ENCODE measurements around the gene SYNC.

Gene SYNC

DNA sequence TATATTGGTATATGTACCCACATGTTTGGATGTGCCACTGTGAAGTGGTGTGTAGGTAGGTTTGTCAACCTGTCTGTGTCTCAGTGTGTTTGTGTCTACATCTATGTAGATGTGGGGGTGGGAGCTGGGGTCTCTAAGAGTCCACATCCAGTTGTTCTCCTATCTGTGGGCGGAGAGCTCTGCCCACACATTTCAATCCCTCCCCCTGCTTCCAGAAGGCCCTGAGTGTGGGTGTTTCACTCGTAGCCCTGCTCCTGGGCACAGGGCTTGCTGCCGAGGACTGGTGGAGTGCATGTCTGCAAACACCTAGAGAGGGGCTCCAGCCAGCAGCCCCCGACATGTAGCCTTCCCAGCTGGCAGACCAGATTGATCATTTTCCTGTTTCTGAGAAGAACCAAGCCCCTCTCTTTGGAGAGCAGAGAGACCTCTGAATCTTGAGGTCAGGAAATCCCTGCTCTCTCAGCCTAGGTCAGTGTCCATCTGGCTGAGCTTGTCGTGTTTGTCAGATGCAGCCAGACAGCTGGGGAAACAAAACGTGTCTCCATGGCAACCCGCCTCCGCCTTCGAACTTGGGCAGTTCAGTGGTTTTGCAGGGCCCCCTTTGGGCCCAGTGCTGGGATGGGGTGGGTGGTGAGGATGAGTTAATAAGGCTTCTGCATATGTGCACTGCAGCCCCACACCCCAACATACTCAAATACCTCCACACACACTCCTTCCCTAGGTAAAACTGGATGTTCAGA, 31.2 kb upstream of the SYNC start:
- TF ChIP-seq, protein P1, sequence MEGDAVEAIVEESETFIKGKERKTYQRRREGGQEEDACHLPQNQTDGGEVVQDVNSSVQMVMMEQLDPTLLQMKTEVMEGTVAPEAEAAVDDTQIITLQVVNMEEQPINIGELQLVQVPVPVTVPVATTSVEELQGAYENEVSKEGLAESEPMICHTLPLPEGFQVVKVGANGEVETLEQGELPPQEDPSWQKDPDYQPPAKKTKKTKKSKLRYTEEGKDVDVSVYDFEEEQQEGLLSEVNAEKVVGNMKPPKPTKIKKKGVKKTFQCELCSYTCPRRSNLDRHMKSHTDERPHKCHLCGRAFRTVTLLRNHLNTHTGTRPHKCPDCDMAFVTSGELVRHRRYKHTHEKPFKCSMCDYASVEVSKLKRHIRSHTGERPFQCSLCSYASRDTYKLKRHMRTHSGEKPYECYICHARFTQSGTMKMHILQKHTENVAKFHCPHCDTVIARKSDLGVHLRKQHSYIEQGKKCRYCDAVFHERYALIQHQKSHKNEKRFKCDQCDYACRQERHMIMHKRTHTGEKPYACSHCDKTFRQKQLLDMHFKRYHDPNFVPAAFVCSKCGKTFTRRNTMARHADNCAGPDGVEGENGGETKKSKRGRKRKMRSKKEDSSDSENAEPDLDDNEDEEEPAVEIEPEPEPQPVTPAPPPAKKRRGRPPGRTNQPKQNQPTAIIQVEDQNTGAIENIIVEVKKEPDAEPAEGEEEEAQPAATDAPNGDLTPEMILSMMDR (IDR thresholded peaks at IDR 0.05; ENCODE audit: poor library complexity, severe bottlenecking): no peak
- no peaks in the 10 kb centered on the region for H3K27me3 ChIP-seq (ENCODE audit: insufficient read depth, poor library complexity, severe bottlenecking)
- no peaks in the 10 kb centered on the region for H3K36me3 ChIP-seq (ENCODE audit: low read depth)
- H3K4me1 ChIP-seq (ENCODE audit: insufficient read depth, poor library complexity, severe bottlenecking): no peaks in the 10 kb centered on the region
- H3K4me3 ChIP-seq (ENCODE audit: severe bottlenecking): no peak overlapping the region
- H3K9me3 ChIP-seq (ENCODE audit: severe bottlenecking): no peaks in the 10 kb centered on the region
- H3K27ac ChIP-seq (ENCODE audit: poor library complexity, severe bottlenecking): no peak overlapping the region
- DNase-seq (ENCODE audit: low spot score) (no peak), ATAC-seq (ENCODE audit: low read depth) (no peak)

DNA sequence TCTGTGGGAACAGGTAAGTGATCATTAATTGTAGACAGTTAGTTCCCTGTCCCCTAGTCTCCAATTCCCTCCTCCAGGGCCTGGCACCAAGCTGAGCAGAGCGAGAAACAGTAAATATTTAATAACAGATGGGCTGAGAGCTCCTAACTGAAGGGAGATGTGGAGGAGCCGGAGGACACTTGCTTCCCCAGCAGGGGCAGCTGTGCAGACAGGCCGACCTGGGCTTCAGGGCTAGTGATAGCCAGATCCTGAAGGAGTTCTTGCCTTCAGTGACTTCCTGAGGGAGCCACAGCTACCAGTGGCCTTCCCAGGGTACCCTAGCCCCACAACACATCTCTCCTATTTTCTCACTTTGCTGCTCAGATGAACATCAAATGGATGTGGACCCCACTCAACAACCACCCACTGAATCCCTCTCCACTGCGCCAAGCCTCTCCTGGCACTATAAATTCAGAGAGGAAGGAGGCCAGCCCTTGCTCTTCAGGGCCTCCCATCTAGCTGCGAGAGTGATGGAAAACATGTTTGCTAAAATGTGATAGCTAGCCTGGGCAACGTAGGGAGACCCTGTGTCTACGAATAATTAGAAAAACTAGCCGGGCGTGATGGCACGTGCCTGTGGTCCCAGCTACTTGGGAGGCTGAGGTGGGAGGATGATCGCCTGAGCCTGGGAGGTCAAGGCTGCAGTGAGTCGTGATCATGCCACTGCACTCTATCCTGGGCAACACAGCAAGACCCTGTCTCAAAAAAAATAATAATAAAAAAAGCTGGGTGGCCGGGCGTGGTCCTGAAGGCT, 26.9 kb upstream of the SYNC start:
- Histone ChIP-seq H3K36me3 (ENCODE audit: low read depth) (no peaks in the 10 kb centered on the region), H3K27me3 (ENCODE audit: insufficient read depth, poor library complexity, severe bottlenecking) (no peaks in the 10 kb centered on the region), H3K4me3 (ENCODE audit: severe bottlenecking) (no peak overlapping the region), H3K4me1 (ENCODE audit: insufficient read depth, poor library complexity, severe bottlenecking) (peaks cover 13% of the 10 kb centered on the region), H3K27ac (ENCODE audit: poor library complexity, severe bottlenecking) (peak overlapping the region; percentile 17), H3K9me3 (ENCODE audit: severe bottlenecking) (no peaks in the 10 kb centered on the region)
- ATAC-seq (ENCODE audit: low read depth) (no peak), DNase-seq (ENCODE audit: low spot score) (no peak)
- TF ChIP-seq, protein P1 (IDR thresholded peaks at IDR 0.05; ENCODE audit: poor library complexity, severe bottlenecking): no peak

DNA sequence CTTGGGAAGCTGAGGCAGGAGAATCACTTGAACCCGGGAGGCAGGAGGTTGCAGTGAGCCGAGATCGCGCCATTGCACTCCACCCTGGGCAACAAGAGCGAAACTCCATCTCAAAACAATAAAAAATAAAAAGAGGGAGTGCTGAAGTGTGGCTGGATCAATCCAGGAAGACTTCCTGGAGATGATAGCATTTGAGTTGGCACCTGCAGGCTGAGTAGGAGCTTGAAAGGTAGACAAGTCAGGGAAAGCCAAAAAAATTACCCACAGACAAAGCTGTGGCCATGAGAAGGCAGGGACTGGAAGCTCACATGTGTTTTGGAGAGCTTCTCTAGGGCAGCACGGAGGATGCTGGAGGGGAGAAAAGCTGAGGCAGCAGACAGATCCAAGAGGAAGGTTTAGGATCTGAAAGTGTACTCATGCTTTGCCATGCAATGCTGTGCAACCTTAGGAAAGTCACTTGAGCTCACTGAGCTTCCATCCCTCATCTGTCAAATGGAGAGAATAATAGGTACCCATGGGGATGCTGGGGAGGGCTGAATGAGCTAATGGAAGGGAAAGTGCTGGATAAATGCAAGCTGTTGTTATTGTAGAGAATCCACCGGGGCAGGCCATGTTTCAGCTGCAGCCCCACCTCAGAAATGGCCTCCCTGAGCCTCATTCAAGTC, 26.0 kb upstream of the SYNC start:
- no peaks in the 10 kb centered on the region for H3K9me3 ChIP-seq (ENCODE audit: severe bottlenecking)
- H3K27ac ChIP-seq (ENCODE audit: poor library complexity, severe bottlenecking): no peak overlapping the region
- DNase-seq (ENCODE audit: low spot score) (no peak), ATAC-seq (ENCODE audit: low read depth) (no peak)
- peaks cover 14% of the 10 kb centered on the region for H3K4me1 ChIP-seq (ENCODE audit: insufficient read depth, poor library complexity, severe bottlenecking)
- no peaks in the 10 kb centered on the region for H3K36me3 ChIP-seq (ENCODE audit: low read depth)
- no peaks in the 10 kb centered on the region for H3K27me3 ChIP-seq (ENCODE audit: insufficient read depth, poor library complexity, severe bottlenecking)
- H3K4me3 ChIP-seq (ENCODE audit: severe bottlenecking): no peak overlapping the region
- TF ChIP-seq, protein P1 (IDR thresholded peaks at IDR 0.05; ENCODE audit: poor library complexity, severe bottlenecking): no peak

DNA sequence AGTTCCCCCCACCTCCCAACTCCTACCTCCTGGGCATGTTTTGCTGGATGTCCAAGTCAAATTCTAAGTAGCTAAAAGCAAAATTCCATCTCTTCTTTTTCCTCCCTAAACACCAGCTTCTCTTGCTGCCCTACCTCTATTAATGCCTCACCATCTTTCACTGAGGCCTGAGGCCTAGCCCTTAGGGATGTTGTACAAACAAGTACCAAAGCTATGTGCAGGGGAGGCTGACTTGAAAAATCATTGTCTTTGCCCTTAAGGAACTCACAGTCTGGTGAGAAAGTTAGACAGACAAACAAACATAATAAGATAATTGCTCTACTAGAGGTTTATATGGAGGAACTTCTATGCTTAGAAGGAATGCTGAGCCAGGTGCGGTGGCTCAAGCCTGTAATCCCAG, 25.3 kb upstream of the SYNC start:
- ATAC-seq (ENCODE audit: low read depth): no peak
- Histone ChIP-seq H3K4me1 (ENCODE audit: insufficient read depth, poor library complexity, severe bottlenecking) (peaks cover 14% of the 10 kb centered on the region), H3K36me3 (ENCODE audit: low read depth) (no peaks in the 10 kb centered on the region), H3K4me3 (ENCODE audit: severe bottlenecking) (no peak overlapping the region), H3K27ac (ENCODE audit: poor library complexity, severe bottlenecking) (no peak overlapping the region), H3K9me3 (ENCODE audit: severe bottlenecking) (no peaks in the 10 kb centered on the region), H3K27me3 (ENCODE audit: insufficient read depth, poor library complexity, severe bottlenecking) (no peaks in the 10 kb centered on the region)
- TF ChIP-seq, protein P1 (IDR thresholded peaks at IDR 0.05; ENCODE audit: poor library complexity, severe bottlenecking): no peak
- DNase-seq (ENCODE audit: low spot score): no peak
